Body of pancreas (tissue), 4 donors: ENCODE data around the gene RBSN.

Experiments used
- CTCF ChIP-seq, 7 experiments: fragments of 450-650 bp in 4 of 7; fragments of 200-600 bp in 3 of 7; sonication (generic) in 3 of 7; IDR thresholded peaks; one replicate each; pipeline ENCODE4 v1.5.1; 2016 to 2019; ENCODE audit warnings: antibody characterized with exemption in 7 of 7
- POLR2A ChIP-seq, 3 donors: fragments of 450-650 bp; IDR thresholded peaks; one replicate each; pipeline ENCODE4 v1.6.1; 2016; ENCODE audit warnings: antibody characterized with exemption in 3 of 3, mild to moderate bottlenecking in 2 of 3

GRCh38 chr3:15064299-15064834, 34.6 kb downstream of the RBSN start:
- TF ChIP-seq POLR2A (IDR thresholded peaks at IDR 0.05) (no peak), CTCF (IDR thresholded peaks at IDR 0.05) (no peak)
